IMR-90 (cell line): Measurements from ENCODE around the gene RTL5. TPM values are rescaled to one million over a fixed set of nuclear protein-coding genes. Genes with fewer than 3 reads are reported as not detected.

Experiments used
- ATAC-seq: fragments of 200-7000 bp; cut with Tn5 transposase; 2 replicates; pipeline ENCODE4 v1.9.1; 2020; ENCODE audit warnings: low read depth, mild to moderate bottlenecking, moderate library complexity
- BruUV-seq: library from RNA; stranded (reverse); fragments of 400-500 nt; replicated peaks from 2 replicates; lab custom pipeline; 2021; lab: Mats Ljungman, UMichigan
- CTCF ChIA-PET: fragments of 300-600 bp; formaldehyde crosslinking; extraction: SDS; loops from one replicate; lab custom pipeline; 2021; ENCODE audit warnings: antibody characterized with exemption; lab: Yijun Ruan, JAX
- POLR2A ChIA-PET: fragments of 300-600 bp; sonication (Branson Sonifier 250); formaldehyde crosslinking; loops from one replicate; lab custom pipeline; 2022; ENCODE audit warnings: antibody characterized with exemption; ENCODE audit not compliant: unreplicated experiment; lab: Charles Lee
- DNase-seq: peaks from one replicate; pipeline ENCODE4 v3.0.0; 2013
- H2AFZ ChIP-seq: replicated peaks from 2 replicates; pipeline ENCODE3; 2013; ENCODE audit warnings: low read length, mild to moderate bottlenecking; ENCODE audit not compliant: poor library complexity
- H2AK5ac ChIP-seq: 2 replicates; pipeline ENCODE4 v1.6.1; 2013; ENCODE audit warnings: low read depth, low read length, inconsistent platforms
- H2AK9ac ChIP-seq: replicated peaks from 2 replicates; pipeline ENCODE3; 2013; ENCODE audit warnings: mild to moderate bottlenecking, low read depth, low read length, moderate library complexity; ENCODE audit not compliant: poor library complexity
- H2BK120ac ChIP-seq: 2 replicates; pipeline ENCODE4 v1.6.1; 2013; ENCODE audit warnings: low read depth, low read length, inconsistent platforms
- H2BK15ac ChIP-seq: 3 replicates; pipeline ENCODE4 v1.6.1; 2013; ENCODE audit warnings: low read depth, low read length, inconsistent platforms
- H2BK20ac ChIP-seq: 2 replicates; pipeline ENCODE4 v1.6.1; 2013; ENCODE audit warnings: low read depth, mild to moderate bottlenecking, inconsistent platforms, low read length, moderate library complexity
- H2BK5ac ChIP-seq: 2 replicates; pipeline ENCODE4 v1.6.1; 2013; ENCODE audit warnings: mild to moderate bottlenecking, low read depth, low read length, inconsistent platforms; ENCODE audit not compliant: poor library complexity, severe bottlenecking
- H3K14ac ChIP-seq: replicated peaks from 2 replicates; pipeline ENCODE4 v1.6.1; 2013; ENCODE audit warnings: low read depth, low read length, inconsistent platforms
- H3K18ac ChIP-seq: 2 replicates; pipeline ENCODE4 v1.6.1; 2013; ENCODE audit warnings: low read depth, low read length, control low read depth
- H3K23ac ChIP-seq: 2 replicates; pipeline ENCODE4 v1.6.1; 2013; ENCODE audit warnings: low read depth, low read length, inconsistent platforms
- H3K27ac ChIP-seq: 2 replicates; pipeline ENCODE4 v1.5.1; 2013; ENCODE audit warnings: mild to moderate bottlenecking, control low read depth, low read length; ENCODE audit not compliant: insufficient read depth
- H3K27me3 ChIP-seq: 2 replicates; pipeline ENCODE4 v1.6.1; 2013; ENCODE audit warnings: low read length; ENCODE audit not compliant: control insufficient read depth, insufficient read depth
- H3K36me3 ChIP-seq: 2 replicates; pipeline ENCODE4 v1.6.1; 2013; ENCODE audit warnings: low read length, mixed read lengths; ENCODE audit not compliant: control insufficient read depth, insufficient read depth
- H3K4ac ChIP-seq: 2 replicates; pipeline ENCODE4 v1.6.1; 2013; ENCODE audit warnings: low read depth, low read length, inconsistent platforms
- H3K4me1 ChIP-seq: 2 replicates; pipeline ENCODE4 v1.6.1; 2013; ENCODE audit warnings: low read length, mixed read lengths; ENCODE audit not compliant: control insufficient read depth, insufficient read depth
- H3K4me2 ChIP-seq: 2 replicates; pipeline ENCODE4 v1.6.1; 2013; ENCODE audit warnings: low read depth, mild to moderate bottlenecking, control low read depth, low read length, moderate library complexity
- H3K4me3 ChIP-seq: 2 replicates; pipeline ENCODE4 v1.5.1; 2013; ENCODE audit warnings: low read depth, mild to moderate bottlenecking, control low read depth, low read length, moderate library complexity; ENCODE audit not compliant: insufficient read depth
- H3K56ac ChIP-seq: 2 replicates; pipeline ENCODE4 v1.6.1; 2013; ENCODE audit warnings: low read length, inconsistent platforms; ENCODE audit not compliant: insufficient read depth; ENCODE audit errors: extremely low read depth
- H3K79me1 ChIP-seq, 2 experiments: 2 replicates each; pipeline ENCODE4 v1.6.1; 2013; ENCODE audit warnings: low read length in 2 of 2, inconsistent platforms in 1 of 2, low read depth in 1 of 2
- H3K9ac ChIP-seq: 2 replicates; pipeline ENCODE4 v1.6.1; 2013; ENCODE audit warnings: low read depth, low read length, control low read depth
- H3K9me1 ChIP-seq: 2 replicates; pipeline ENCODE4 v1.6.1; 2013; ENCODE audit warnings: low read length, inconsistent platforms; ENCODE audit not compliant: insufficient read depth
- H3K9me3 ChIP-seq: 2 replicates; pipeline ENCODE4 v1.6.1; 2013; ENCODE audit warnings: low read length; ENCODE audit not compliant: control insufficient read depth, insufficient read depth
- H4K20me1 ChIP-seq: 2 replicates; pipeline ENCODE4 v1.6.1; 2013; ENCODE audit warnings: low read length, inconsistent platforms; ENCODE audit not compliant: insufficient read depth
- H4K5ac ChIP-seq: 2 replicates; pipeline ENCODE4 v1.6.1; 2013; ENCODE audit warnings: mild to moderate bottlenecking, low read depth, low read length, control low read depth
- H4K8ac ChIP-seq, 2 experiments: 2 replicates each; pipeline ENCODE4 v1.6.1; 2013; ENCODE audit warnings: low read depth in 2 of 2, low read length in 2 of 2, control low read depth in 1 of 2, inconsistent platforms in 1 of 2
- H4K91ac ChIP-seq: 2 replicates; pipeline ENCODE4 v1.6.1; 2013; ENCODE audit warnings: low read depth, low read length, inconsistent platforms; ENCODE audit not compliant: insufficient read depth
- BHLHE40 ChIP-seq: fragments of 150-350 bp; IDR thresholded peaks from 2 replicates; pipeline ENCODE4 v1.6.1; 2016; ENCODE audit warnings: mild to moderate bottlenecking, low read depth, low read length
- CEBPB ChIP-seq: IDR thresholded peaks from 2 replicates; pipeline ENCODE4 v1.6.1; 2012; ENCODE audit warnings: low read depth, low read length, improper control_type of control experiment
- FOS ChIP-seq: fragments of 150-350 bp; IDR thresholded peaks from 2 replicates; pipeline ENCODE4 v1.6.1; 2016; ENCODE audit warnings: low read depth, low read length
- MAZ ChIP-seq: IDR thresholded peaks from 2 replicates; pipeline ENCODE4 v1.6.1; 2012; ENCODE audit warnings: low read depth, mild to moderate bottlenecking, low read length, improper control_type of control experiment, moderate library complexity, borderline replicate concordance
- NFE2L2 ChIP-seq: fragments of 150-350 bp; IDR thresholded peaks from 2 replicates; pipeline ENCODE4 v1.6.1; 2016; ENCODE audit warnings: low read depth, mild to moderate bottlenecking, low read length
- RCOR1 ChIP-seq: IDR thresholded peaks from 2 replicates; pipeline ENCODE4 v1.6.1; 2012; ENCODE audit warnings: mild to moderate bottlenecking, low read length, improper control_type of control experiment; ENCODE audit not compliant: insufficient replicate concordance
- RFX5 ChIP-seq: IDR thresholded peaks from 2 replicates; pipeline ENCODE4 v1.8.0; 2012; ENCODE audit warnings: low read depth, mild to moderate bottlenecking, low read length, moderate library complexity
- SMC3 ChIP-seq: fragments of 150-350 bp; IDR thresholded peaks from 2 replicates; pipeline ENCODE4 v1.6.1; 2016; ENCODE audit warnings: low read depth, mild to moderate bottlenecking, antibody characterized with exemption, low read length, moderate library complexity
- WGBS, 2 experiments: methylation state at CpG; one replicate each; pipeline versions ENCODE4 v1.1.5 to v1.1.7; 2013; ENCODE audit warnings: missing lambda C conversion rate in 2 of 2; ENCODE audit not compliant: insufficient read length in 1 of 2; ENCODE audit errors: extremely low coverage in 2 of 2; 5-methylcytosine and 5-hydroxymethylcytosine counted together
- dilution Hi-C: fragments of 300-500 bp; cut with HindIII; formaldehyde crosslinking; loops from one replicate; pipeline ENCODE4 v1.14.3; 2018; ENCODE audit warnings: low sequenced_read_pairs; ENCODE audit not compliant: unreplicated experiment
- in situ Hi-C: fragments of 300-500 bp; cut with MboI; formaldehyde crosslinking; loops from 3 replicates; pipeline ENCODE4 v1.14.3; 2019; ENCODE audit warnings: low sequenced_read_pairs, inconsistent platforms, mixed read lengths
- intact Hi-C: fragments of 100-400 bp; cut with micrococcal nuclease; formaldehyde crosslinking; loops from 2 replicates; pipeline ENCODE4 v1.10.0; 2022
- polyA plus RNA-seq, 3 experiments: library from polyadenylated mRNA; depleted of rRNA; stranded (reverse); fragments of >200 nt; gene quantifications; 2 replicates each; pipeline ENCODE4 v1.2.3, GENCODE V29; 2012; ENCODE audit warnings: low replicate concordance in 1 of 3
- total RNA-seq: library from RNA; depleted of rRNA; stranded (reverse); fragments of >200 nt; gene quantifications from 2 replicates; pipeline ENCODE4 v1.2.3, GENCODE V29; 2012
- TF ChIP-seq, protein P1 (sequence below): conservative IDR thresholded peaks from 2 replicates; pipeline ENCODE4 v1.5.1; 2012; ENCODE audit warnings: mild to moderate bottlenecking, low read depth, low read length, improper control_type of control experiment

RTL5 gene
- total and polyA plus RNA-seq, 2 of the 4 experiments (the other 2 are of a cell fraction): 0.90 to 2.5 TPM

- BruUV-seq: no TSS peak
- no peak overlapping the region for H3K27ac ChIP-seq
- intact Hi-C loops (no loop called here), dilution Hi-C loops (no loop called here), in situ Hi-C loops (no loop called here)
- H2AK9ac ChIP-seq: no peak overlapping the region
- ATAC-seq (no peak), DNase-seq (no peak)
- no peaks in the 10 kb centered on the region for H3K9me1 ChIP-seq
- H3K9me3 ChIP-seq: peaks cover 14% of the 10 kb centered on the region
- TF ChIP-seq MAZ (no peak), BHLHE40 (no peak), CEBPB (no peak), FOS (no peak), SMC3 (no peak), NFE2L2 (no peak), RFX5 (no peak), RCOR1 (no peak)
- TF ChIP-seq, protein P1, sequence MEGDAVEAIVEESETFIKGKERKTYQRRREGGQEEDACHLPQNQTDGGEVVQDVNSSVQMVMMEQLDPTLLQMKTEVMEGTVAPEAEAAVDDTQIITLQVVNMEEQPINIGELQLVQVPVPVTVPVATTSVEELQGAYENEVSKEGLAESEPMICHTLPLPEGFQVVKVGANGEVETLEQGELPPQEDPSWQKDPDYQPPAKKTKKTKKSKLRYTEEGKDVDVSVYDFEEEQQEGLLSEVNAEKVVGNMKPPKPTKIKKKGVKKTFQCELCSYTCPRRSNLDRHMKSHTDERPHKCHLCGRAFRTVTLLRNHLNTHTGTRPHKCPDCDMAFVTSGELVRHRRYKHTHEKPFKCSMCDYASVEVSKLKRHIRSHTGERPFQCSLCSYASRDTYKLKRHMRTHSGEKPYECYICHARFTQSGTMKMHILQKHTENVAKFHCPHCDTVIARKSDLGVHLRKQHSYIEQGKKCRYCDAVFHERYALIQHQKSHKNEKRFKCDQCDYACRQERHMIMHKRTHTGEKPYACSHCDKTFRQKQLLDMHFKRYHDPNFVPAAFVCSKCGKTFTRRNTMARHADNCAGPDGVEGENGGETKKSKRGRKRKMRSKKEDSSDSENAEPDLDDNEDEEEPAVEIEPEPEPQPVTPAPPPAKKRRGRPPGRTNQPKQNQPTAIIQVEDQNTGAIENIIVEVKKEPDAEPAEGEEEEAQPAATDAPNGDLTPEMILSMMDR: no peak
- H3K18ac ChIP-seq: no peak overlapping the region
- no peak overlapping the region for H3K4ac ChIP-seq
- no peak overlapping the region for H3K4me3 ChIP-seq
- H3K36me3 ChIP-seq: no peaks in the 10 kb centered on the region
- H2BK20ac ChIP-seq: no peak overlapping the region
- H4K20me1 ChIP-seq: no peaks in the 10 kb centered on the region; the same call in 1 of the 2 replicates
- no peak overlapping the region for H2BK120ac ChIP-seq
- no peak overlapping the region for H3K14ac ChIP-seq
- H3K4me1 ChIP-seq: no peaks in the 10 kb centered on the region
- no peak overlapping the region for H3K4me2 ChIP-seq
- peaks cover 17% of the 10 kb centered on the region for H3K27me3 ChIP-seq
- no peak overlapping the region for H2BK15ac ChIP-seq
- H4K91ac ChIP-seq: no peak overlapping the region
- no peak overlapping the region for H3K56ac ChIP-seq
- ChIA-PET CTCF (no interaction called here), POLR2A (no interaction called here)
- no peak overlapping the region for H3K23ac ChIP-seq
- no peak overlapping the region for H4K8ac ChIP-seq
- H2AK5ac ChIP-seq: no peak overlapping the region
- H2AFZ ChIP-seq: no peak overlapping the region
- H2BK5ac ChIP-seq: no peak overlapping the region
- no peaks in the 10 kb centered on the region for H3K79me1 ChIP-seq
- WGBS, 2 experiments: 50% methylated on average over 4 of the region's 10 CpGs; no CpG with 5 or more reads in 1 of the 2 experiments
- H4K5ac ChIP-seq: no peak overlapping the region
- no peak overlapping the region for H3K9ac ChIP-seq
Observed at GRCh38 chrX:72159769-72160168, 28.1 kb upstream of the RTL5 start.
